Cardiac muscle cell (in vitro differentiated cells and primary cell): ENCODE data around the gene TMEM134. TPM values are rescaled to one million over a fixed set of nuclear protein-coding genes. Genes with fewer than 3 reads are reported as not detected.

Experiments
- DNase-seq, 2 donors: peaks; one replicate each; pipeline versions ENCODE4 v3.0.0 to v3.0.0-alpha.2; 2010 to 2017; ENCODE audit warnings: low read depth in 1 of 2, low spot score in 1 of 2
- H3K27ac ChIP-seq: fragments of 200-600 bp; sonication (generic); 2 replicates; pipeline ENCODE4 v1.5.1; 2016
- H3K27me3 ChIP-seq: fragments of 200-600 bp; sonication (generic); 2 replicates; pipeline ENCODE4 v1.6.0; 2016; ENCODE audit warnings: control low read depth
- H3K36me3 ChIP-seq: fragments of 200-600 bp; sonication (generic); 2 replicates; pipeline ENCODE4 v1.5.1; 2016; ENCODE audit warnings: control low read depth
- H3K4me1 ChIP-seq: fragments of 200-600 bp; sonication (generic); 2 replicates; pipeline ENCODE4 v1.8.1; 2017; ENCODE audit warnings: low read depth, mild to moderate bottlenecking, mixed run types
- H3K4me3 ChIP-seq: fragments of 200-600 bp; sonication (generic); 2 replicates; pipeline ENCODE4 v1.5.1; 2016; ENCODE audit warnings: mild to moderate bottlenecking
- H3K9me3 ChIP-seq: fragments of 200-600 bp; sonication (generic); 2 replicates; pipeline ENCODE4 v1.5.1; 2017; ENCODE audit warnings: low read depth, mild to moderate bottlenecking, control low read depth
- polyA plus RNA-seq: library from polyadenylated mRNA; unstranded; fragments of >200 nt; fragmentation: Nextera tagmentation; extraction: Ambion mirVana; gene quantifications from 2 replicates; pipeline ENCODE4 v1.2.1, GENCODE V29; 2016
- total RNA-seq: library from RNA; depleted of rRNA; stranded (reverse); fragments of >200 nt; gene quantifications from 2 replicates; pipeline ENCODE4 v1.2.3, GENCODE V29; 2016
- TF ChIP-seq, protein P1 (sequence below): IDR thresholded peaks from 2 replicates; pipeline ENCODE4 v1.5.1; 2012; ENCODE audit warnings: low read depth, mild to moderate bottlenecking, low read length

TMEM134 gene
- total and polyA plus RNA-seq, 2 experiments from 2014 or later: 255 to 326 TPM

DNA sequence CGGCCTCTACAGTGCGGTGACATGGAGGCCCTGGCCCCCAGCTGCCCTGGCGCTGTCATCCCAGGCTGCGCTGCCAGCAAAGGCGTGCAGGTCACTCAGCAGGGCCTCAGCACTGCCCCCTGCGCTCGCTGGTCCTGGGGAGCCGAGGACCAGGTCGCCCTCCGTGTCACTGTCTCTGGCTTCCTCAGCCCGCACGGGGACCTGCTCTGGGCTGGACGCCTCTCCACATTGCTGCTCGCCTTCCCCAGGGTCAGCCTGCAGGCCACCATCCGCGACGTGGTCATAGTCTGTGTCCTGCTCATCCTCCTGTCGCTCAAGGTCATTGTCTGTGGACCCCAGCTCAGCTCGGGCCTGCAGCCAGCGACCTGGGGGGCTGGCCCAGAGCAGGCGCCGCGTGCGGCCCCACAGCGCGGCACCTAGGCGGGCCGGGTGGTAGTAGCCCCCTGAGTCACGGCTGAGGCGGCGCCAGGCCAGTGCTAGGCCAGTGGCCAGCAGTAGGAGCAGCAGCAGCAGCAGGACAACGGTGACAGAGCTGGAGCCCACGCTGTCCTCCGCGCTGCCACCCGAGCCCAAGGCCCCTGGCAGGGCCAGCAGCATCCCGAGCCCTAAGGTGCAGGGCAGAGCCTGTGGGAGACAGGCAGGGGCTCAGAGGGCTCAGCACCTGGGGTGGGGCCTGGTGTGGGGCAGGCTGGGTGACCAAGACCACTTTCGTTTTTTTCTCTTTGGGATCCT, 33.2 kb downstream of the TMEM134 start:
- Histone ChIP-seq H3K27ac (peak overlapping the region; percentile 55), H3K9me3 (no peaks in the 10 kb centered on the region), H3K36me3 (peaks cover 22% of the 10 kb centered on the region), H3K27me3 (no peaks in the 10 kb centered on the region), H3K4me1 (no peaks in the 10 kb centered on the region), H3K4me3 (no peak overlapping the region)
- TF ChIP-seq, protein P1, sequence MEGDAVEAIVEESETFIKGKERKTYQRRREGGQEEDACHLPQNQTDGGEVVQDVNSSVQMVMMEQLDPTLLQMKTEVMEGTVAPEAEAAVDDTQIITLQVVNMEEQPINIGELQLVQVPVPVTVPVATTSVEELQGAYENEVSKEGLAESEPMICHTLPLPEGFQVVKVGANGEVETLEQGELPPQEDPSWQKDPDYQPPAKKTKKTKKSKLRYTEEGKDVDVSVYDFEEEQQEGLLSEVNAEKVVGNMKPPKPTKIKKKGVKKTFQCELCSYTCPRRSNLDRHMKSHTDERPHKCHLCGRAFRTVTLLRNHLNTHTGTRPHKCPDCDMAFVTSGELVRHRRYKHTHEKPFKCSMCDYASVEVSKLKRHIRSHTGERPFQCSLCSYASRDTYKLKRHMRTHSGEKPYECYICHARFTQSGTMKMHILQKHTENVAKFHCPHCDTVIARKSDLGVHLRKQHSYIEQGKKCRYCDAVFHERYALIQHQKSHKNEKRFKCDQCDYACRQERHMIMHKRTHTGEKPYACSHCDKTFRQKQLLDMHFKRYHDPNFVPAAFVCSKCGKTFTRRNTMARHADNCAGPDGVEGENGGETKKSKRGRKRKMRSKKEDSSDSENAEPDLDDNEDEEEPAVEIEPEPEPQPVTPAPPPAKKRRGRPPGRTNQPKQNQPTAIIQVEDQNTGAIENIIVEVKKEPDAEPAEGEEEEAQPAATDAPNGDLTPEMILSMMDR: no peak
- no peak for DNase-seq

DNA sequence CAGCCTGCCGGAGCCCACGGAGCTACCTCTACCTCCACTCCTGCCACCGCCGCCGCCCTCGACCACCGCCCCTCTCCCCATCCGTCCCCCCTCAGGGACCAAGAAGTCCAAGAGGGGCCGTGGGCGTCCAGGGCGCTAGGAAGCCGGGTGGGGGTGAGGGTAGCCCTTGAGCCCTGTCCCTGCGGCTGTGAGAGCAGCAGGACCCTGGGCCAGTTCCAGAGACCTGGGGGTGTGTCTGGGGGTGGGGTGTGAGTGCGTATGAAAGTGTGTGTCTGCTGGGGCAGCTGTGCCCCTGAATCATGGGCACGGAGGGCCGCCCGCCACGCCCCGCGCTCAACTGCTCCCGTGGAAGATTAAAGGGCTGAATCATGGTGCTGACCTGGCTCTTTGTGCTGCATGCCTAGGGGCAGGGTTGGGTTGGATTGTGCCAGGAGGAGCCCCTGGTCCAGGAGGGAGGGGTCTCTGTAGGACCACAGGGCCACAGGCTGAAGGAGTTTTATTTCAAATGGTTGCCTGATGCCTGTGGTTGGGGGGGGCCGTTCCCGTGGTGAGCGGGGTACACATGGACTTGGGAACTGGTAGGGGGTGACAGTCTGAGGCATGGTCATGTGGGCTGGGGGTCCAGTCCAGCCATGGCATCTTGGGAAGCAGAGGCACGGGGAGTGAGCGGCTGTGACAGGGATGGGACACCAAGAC, 33.9 kb downstream of the TMEM134 start:
- H3K27me3 ChIP-seq: no peaks in the 10 kb centered on the region
- peaks cover 22% of the 10 kb centered on the region for H3K36me3 ChIP-seq
- TF ChIP-seq, protein P1: no peak
- no peak overlapping the region for H3K4me3 ChIP-seq
- no peaks in the 10 kb centered on the region for H3K9me3 ChIP-seq
- H3K27ac ChIP-seq: peak overlapping the region; percentile 55
- DNase-seq: no peak
- no peaks in the 10 kb centered on the region for H3K4me1 ChIP-seq

DNA sequence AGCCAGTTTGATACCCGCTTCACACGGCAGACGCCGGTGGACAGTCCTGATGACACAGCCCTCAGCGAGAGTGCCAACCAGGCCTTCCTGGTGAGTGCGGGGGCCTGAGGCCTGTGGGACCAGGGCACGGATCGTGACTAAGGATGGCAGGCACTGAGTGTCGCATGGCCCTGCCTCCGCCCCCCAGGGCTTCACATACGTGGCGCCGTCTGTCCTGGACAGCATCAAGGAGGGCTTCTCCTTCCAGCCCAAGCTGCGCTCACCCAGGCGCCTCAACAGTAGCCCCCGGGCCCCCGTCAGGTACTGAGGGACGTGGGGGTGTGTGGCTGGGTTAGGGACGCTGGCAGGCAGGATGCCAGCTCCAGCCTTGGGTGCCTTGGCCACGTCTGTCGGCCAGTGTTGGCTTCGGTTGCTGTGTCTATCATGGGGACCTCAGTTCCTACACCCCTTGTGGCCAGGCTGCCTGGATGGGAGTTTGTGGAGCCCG, 34.6 kb downstream of the TMEM134 start:
- Histone ChIP-seq H3K36me3 (peaks cover 22% of the 10 kb centered on the region), H3K4me1 (no peaks in the 10 kb centered on the region)

GRCh38 chr11:67433536-67434394, 35.3 kb downstream of the TMEM134 start:
- H3K4me1 ChIP-seq: no peaks in the 10 kb centered on the region
- no peaks in the 10 kb centered on the region for H3K9me3 ChIP-seq
- no peak overlapping the region for H3K27ac ChIP-seq
- no peak overlapping the region for H3K4me3 ChIP-seq
- TF ChIP-seq, protein P1: no peak
- no peak for DNase-seq
- H3K36me3 ChIP-seq: peaks cover 22% of the 10 kb centered on the region
- no peaks in the 10 kb centered on the region for H3K27me3 ChIP-seq

More for the DNA sequence above, 34.6 kb downstream of the TMEM134 start:
- Histone ChIP-seq H3K9me3 (no peaks in the 10 kb centered on the region), H3K27ac (no peak overlapping the region), H3K27me3 (no peaks in the 10 kb centered on the region), H3K4me3 (no peak overlapping the region)
- no peak for DNase-seq
- TF ChIP-seq, protein P1: no peak

- no peak overlapping the region for H3K4me3 ChIP-seq
- DNase-seq: no peak
- no peaks in the 10 kb centered on the region for H3K9me3 ChIP-seq
- TF ChIP-seq, protein P1: no peak
- peaks cover 20% of the 10 kb centered on the region for H3K36me3 ChIP-seq
- no peaks in the 10 kb centered on the region for H3K4me1 ChIP-seq
- H3K27me3 ChIP-seq: no peaks in the 10 kb centered on the region
- no peak overlapping the region for H3K27ac ChIP-seq
Measured at GRCh38 chr11:67432655-67433349, 36.2 kb downstream of the TMEM134 start.
